Cardiac ventricle fibroblast (primary cell): Measurements from ENCODE around the gene ECD. TPM values are rescaled to one million over a fixed set of nuclear protein-coding genes. Genes with fewer than 3 reads are reported as not detected.

Source experiments
- total RNA-seq: library from RNA; depleted of rRNA; stranded (reverse); fragments of >200 nt; gene quantifications from 2 replicates; pipeline ENCODE4 v1.2.3, GENCODE V29; 2015

The ECD gene
- 19.3 and 22.0 TPM in 2 replicates for total RNA-seq

DNA sequence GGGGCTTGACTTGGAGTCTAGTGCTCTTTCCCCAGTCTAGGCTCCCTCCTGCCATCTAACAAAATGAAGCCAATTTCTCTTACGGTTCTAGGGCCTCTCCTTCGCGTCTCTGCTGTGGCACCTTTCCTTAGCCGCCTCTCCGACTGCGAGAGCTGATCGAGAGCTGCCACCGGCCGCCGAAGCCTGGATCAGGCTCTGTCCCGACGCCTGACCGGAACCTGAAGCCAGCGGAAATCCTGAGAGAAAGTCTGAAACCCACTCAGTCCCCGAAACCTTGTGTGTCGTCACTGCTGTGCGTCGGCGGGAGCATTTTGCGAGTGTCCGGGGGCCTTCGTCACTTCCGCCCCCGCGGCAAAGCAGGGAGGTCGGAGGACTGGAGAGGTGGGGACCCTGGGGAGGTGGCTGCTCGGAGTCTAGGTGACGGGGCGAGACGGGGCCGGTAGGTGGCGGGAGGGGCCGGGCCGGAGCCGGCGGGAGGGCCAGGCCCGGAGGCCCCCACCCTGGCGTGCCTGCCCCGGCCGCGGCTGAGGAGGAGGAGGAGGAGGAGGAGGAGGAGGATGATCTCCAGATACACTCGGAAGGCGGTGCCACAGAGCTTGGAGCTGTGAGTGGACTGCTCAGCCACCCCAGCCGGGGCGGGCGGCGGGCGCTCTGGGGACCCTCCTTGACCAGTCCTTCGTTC is at the start of gene ECD, which contains the start of gene FAM149B1:
ECD (minus strand) TSS at position 226 of the 682 bp plus-strand sequence. CDS start 4,071 bp downstream, outside the sequence.
FAM149B1 (plus strand) TSS at position 337 of the 682 bp plus-strand sequence; CDS start at position 558, 221 bp downstream.

DNA sequence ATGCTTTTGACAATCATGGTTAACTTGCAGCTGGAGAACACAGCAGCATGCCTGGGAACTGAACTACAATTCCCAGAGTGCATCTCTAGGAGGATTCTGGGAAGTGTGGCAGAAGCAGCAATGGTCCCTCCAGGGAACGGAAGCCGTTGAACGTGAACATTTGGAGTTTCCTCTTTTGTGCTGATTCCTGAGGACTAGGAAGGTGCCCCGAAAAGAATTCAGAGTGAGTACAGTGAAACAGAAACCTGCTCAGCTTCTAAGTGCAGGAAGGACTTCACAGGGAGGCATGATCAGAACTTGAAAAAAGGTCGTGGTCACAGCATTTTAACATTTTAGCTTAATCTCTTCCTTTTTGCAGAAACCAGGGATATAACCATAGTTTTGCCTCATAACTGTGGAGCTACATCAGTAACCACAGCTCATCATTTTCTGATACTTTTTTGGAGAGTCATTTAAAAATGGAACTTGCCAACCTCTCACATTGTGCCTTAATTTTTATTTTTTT is 57.4 kb downstream of the ECD start, which contains the start of gene NUDT13:
NUDT13 (plus strand) TSS at position 111 of the 505 bp plus-strand sequence. CDS start 3,911 bp downstream, outside the sequence.

DNA sequence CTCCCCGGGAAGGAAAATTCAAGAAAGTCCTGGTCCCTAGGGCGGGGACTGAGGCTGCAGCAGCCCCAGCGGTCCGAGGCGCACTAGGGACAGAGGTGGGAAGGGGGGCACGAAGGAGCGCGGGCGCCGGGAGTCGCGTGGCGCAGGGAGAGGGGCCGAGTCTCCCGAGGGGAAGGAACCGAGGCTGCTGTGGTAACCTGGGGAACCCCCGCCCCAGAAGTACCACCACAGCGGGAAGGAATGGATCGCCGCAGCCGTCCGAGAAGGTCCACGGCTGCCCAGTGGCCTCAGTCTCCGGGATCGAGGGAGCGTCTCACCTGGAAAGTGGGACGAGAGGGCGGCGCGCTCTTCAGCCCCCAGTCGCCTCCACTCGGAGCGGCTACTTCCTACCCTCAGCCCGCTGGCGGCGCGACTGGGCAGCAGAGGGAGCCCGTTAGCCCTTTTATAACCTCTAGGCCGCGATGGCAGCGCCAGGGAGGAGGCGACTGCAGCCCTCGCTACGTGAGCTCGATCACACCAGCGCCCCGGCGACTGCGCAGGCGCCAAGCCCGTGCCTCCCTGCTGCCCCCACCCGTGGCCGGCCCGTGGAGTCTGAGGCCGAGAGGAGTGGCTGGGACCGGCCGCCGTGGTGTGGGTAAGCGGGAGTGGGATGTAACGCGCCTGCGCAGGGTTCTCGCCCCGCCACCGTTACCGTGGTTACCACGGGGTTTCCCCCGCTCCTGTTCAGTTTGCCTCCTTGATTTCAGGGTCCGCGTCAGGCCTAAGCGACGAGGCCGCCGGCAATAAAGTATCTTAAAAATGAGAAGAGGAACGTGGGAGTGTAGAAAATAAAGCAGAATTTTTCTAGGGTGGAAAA is 71.1 kb downstream of the ECD start, which contains the start of gene P4HA1:
P4HA1 (minus strand) TSS at position 418 of the 856 bp plus-strand sequence. CDS start 21,983 bp downstream, outside the sequence.

Other genes starting within 250 kb of the ECD start
- not detected in 2 replicates for gene PLA2G12B, start 213.2 kb downstream of the ECD start, total RNA-seq
- gene P4HA1, start 71.1 kb downstream of the ECD start, total RNA-seq, result 153 and 163 TPM in 2 replicates
- 1.0 and 1.7 TPM in 2 replicates for gene NUDT13, start 57.6 kb downstream of the ECD start, total RNA-seq
- gene FAM149B1, start 111 bp upstream of the ECD start, total RNA-seq, result 12.2 and 13.2 TPM in 2 replicates
- 7.1 and 7.7 TPM in 2 replicates for gene DNAJC9, start 79.2 kb upstream of the ECD start, total RNA-seq
- 26.1 and 31.6 TPM in 2 replicates for gene MRPS16, start 84.6 kb upstream of the ECD start, total RNA-seq
- 0.50 and 1.2 TPM in 2 replicates for gene CFAP70, start 190.9 kb upstream of the ECD start, total RNA-seq
- 55.0 and 56.0 TPM in 2 replicates for gene ANXA7, start 246.1 kb upstream of the ECD start, total RNA-seq